Measurements from ENCODE around the gene GPD1L. TPM values are rescaled to one million over a fixed set of nuclear protein-coding genes. Genes with fewer than 3 reads are reported as not detected.

The GPD1L gene
- total RNA-seq, 3 donors from 2014 or later (not counting 1 experiment from before 2014, with no cell fraction given): 14.8 to 35.3 (median 28.4) TPM

GRCh38 chr3:32086464-32086863 lies 20.0 kb upstream of the GPD1L start:
- H3K36me3 ChIP-seq (ENCODE audit: control insufficient read depth, insufficient read depth, low read length): no peaks in the 10 kb centered on the region
- intact Hi-C loops (cut with micrococcal nuclease): no loop called here
- no peak overlapping the region for H3K27ac ChIP-seq (ENCODE audit: low read length)

GRCh38 chr3:32089476-32089875 lies 16.9 kb upstream of the GPD1L start:
- no peak overlapping the region for H3K4me3 ChIP-seq (ENCODE audit: low read length)
- H3K4me1 Mint-ChIP-seq: peaks cover 9 to 11% of the 10 kb centered on the region in 2 donors
- TF ChIP-seq CTCF (IDR thresholded peaks at IDR 0.05): no peak
- no peaks in the 10 kb centered on the region for H3K27me3 ChIP-seq (ENCODE audit: control insufficient read depth, insufficient read depth, low read length)
- no peaks in the 10 kb centered on the region for H3K36me3 ChIP-seq (ENCODE audit: control insufficient read depth, insufficient read depth, low read length)
- H3K27me3 Mint-ChIP-seq (ENCODE audit: low read depth in 2 of 2): peaks cover 0 to 11% of the 10 kb centered on the region in 2 donors
- peaks cover 8% of the 10 kb centered on the region for H3K9me3 ChIP-seq (ENCODE audit: control insufficient read depth, insufficient read depth, low read length)
- no peak overlapping the region for H3K4me3 Mint-ChIP-seq
- H3K27ac Mint-ChIP-seq: no peak overlapping the region
- H3K4me1 ChIP-seq (ENCODE audit: control insufficient read depth, insufficient read depth, low read length): peaks cover 3% of the 10 kb centered on the region
- H3K27ac ChIP-seq (ENCODE audit: low read length): no peak overlapping the region
- intact Hi-C loops (cut with micrococcal nuclease): no loop called here
- 93% methylated on average over 6 of the region's 6 CpGs for WGBS (ENCODE audit: insufficient coverage)
- DNase-seq (no peak), ATAC-seq (no peak)
- H3K36me3 Mint-ChIP-seq: peaks cover 14% of the 10 kb centered on the region
- H3K9me3 Mint-ChIP-seq: no peaks in the 10 kb centered on the region

More at GRCh38 chr3:32086464-32086863, 20.0 kb upstream of the GPD1L start:
- ATAC-seq: no peak
- Mint-ChIP-seq H3K36me3 (peaks cover 14% of the 10 kb centered on the region), H3K27ac (no peak overlapping the region), H3K27me3 (ENCODE audit: low read depth in 2 of 2) (peaks cover under 1 to 7% of the 10 kb centered on the region in 2 donors), H3K9me3 (no peaks in the 10 kb centered on the region), H3K4me1 (peaks cover 4% of the 10 kb centered on the region in 2 donors), H3K4me3 (no peak overlapping the region)
- Histone ChIP-seq H3K4me3 (ENCODE audit: low read length) (no peak overlapping the region), H3K9me3 (ENCODE audit: control insufficient read depth, insufficient read depth, low read length) (peaks cover 8% of the 10 kb centered on the region), H3K4me1 (ENCODE audit: control insufficient read depth, insufficient read depth, low read length) (no peaks in the 10 kb centered on the region), H3K27me3 (ENCODE audit: control insufficient read depth, insufficient read depth, low read length) (no peaks in the 10 kb centered on the region)
- no peak for TF ChIP-seq CTCF (IDR thresholded peaks at IDR 0.05)
- DNase-seq: no peak
- WGBS (ENCODE audit: insufficient coverage): 88% methylated on average over 1 of the region's 1 CpG

GRCh38 chr3:32093204-32093603 lies 13.2 kb upstream of the GPD1L start:
- no peak for TF ChIP-seq CTCF (IDR thresholded peaks at IDR 0.05)
- Mint-ChIP-seq H3K27ac (no peak overlapping the region), H3K4me1 (peaks cover 9 to 11% of the 10 kb centered on the region in 2 donors), H3K27me3 (ENCODE audit: low read depth in 2 of 2) (peaks cover 0 to 18% of the 10 kb centered on the region in 2 donors), H3K4me3 (no peak overlapping the region), H3K9me3 (no peaks in the 10 kb centered on the region), H3K36me3 (peaks cover 14% of the 10 kb centered on the region)
- no peak overlapping the region for H3K4me3 ChIP-seq (ENCODE audit: low read length)
- no peaks in the 10 kb centered on the region for H3K36me3 ChIP-seq (ENCODE audit: control insufficient read depth, insufficient read depth, low read length)
- DNase-seq (no peak), ATAC-seq (no peak)
- intact Hi-C loops (cut with micrococcal nuclease): no loop called here
- H3K27ac ChIP-seq (ENCODE audit: low read length): no peak overlapping the region
- H3K9me3 ChIP-seq (ENCODE audit: control insufficient read depth, insufficient read depth, low read length): peaks cover 8% of the 10 kb centered on the region
- no peaks in the 10 kb centered on the region for H3K27me3 ChIP-seq (ENCODE audit: control insufficient read depth, insufficient read depth, low read length)
- H3K4me1 ChIP-seq (ENCODE audit: control insufficient read depth, insufficient read depth, low read length): peaks cover 7% of the 10 kb centered on the region
- 93% methylated on average over 4 of the region's 5 CpGs for WGBS (ENCODE audit: insufficient coverage)

GRCh38 chr3:32095431-32095830 lies 11.0 kb upstream of the GPD1L start:
- TF ChIP-seq CTCF (IDR thresholded peaks at IDR 0.05): no peak
- WGBS (ENCODE audit: insufficient coverage): 70% methylated on average over 2 of the region's 3 CpGs
- Histone ChIP-seq H3K4me1 (ENCODE audit: control insufficient read depth, insufficient read depth, low read length) (peaks cover 7% of the 10 kb centered on the region), H3K27me3 (ENCODE audit: control insufficient read depth, insufficient read depth, low read length) (no peaks in the 10 kb centered on the region), H3K9me3 (ENCODE audit: control insufficient read depth, insufficient read depth, low read length) (no peaks in the 10 kb centered on the region), H3K27ac (ENCODE audit: low read length) (no peak overlapping the region), H3K36me3 (ENCODE audit: control insufficient read depth, insufficient read depth, low read length) (no peaks in the 10 kb centered on the region), H3K4me3 (ENCODE audit: low read length) (no peak overlapping the region)
- H3K27me3 Mint-ChIP-seq (ENCODE audit: low read depth in 2 of 2): peaks cover 0 to 18% of the 10 kb centered on the region in 2 donors
- H3K4me1 Mint-ChIP-seq: peaks cover 9 to 11% of the 10 kb centered on the region in 2 donors
- no peak overlapping the region for H3K27ac Mint-ChIP-seq
- no peak overlapping the region for H3K4me3 Mint-ChIP-seq
- DNase-seq (no peak), ATAC-seq (no peak)
- no peaks in the 10 kb centered on the region for H3K36me3 Mint-ChIP-seq
- intact Hi-C loops (cut with micrococcal nuclease): no loop called here
- no peaks in the 10 kb centered on the region for H3K9me3 Mint-ChIP-seq

Data from natural killer cell (primary cell).